Coronary artery (tissue), 2 donors: ENCODE results near the gene PHTF1.
"Not testable (repeated sequence)": the region's sequence is repeated elsewhere in the genome, so short reads cannot be mapped to it uniquely, and the experiment has no call there.

Source experiments
- DNase-seq: peaks from one replicate; pipeline ENCODE4 v3.0.0-alpha.2; 2017; ENCODE audit warnings: low spot score
- H3K27ac ChIP-seq, 2 donors: fragments of 200-600 bp; sonication (generic); one replicate each; pipeline ENCODE4 v1.5.1; 2016 to 2019
- H3K4me3 ChIP-seq: fragments of 200-600 bp; sonication (generic); 2 replicates; pipeline ENCODE4 v1.5.1; 2016; ENCODE audit warnings: mild to moderate bottlenecking, moderate library complexity
- CTCF ChIP-seq: fragments of 200-600 bp; sonication (generic); IDR thresholded peaks from one replicate; pipeline ENCODE4 v1.5.1; 2019; ENCODE audit warnings: antibody characterized with exemption

The PHTF1 gene

GRCh38 chr1:113721010-113721409, 38.3 kb downstream of the PHTF1 start:
- Histone ChIP-seq H3K27ac (no peak overlapping the region), H3K4me3 (no peak overlapping the region)
- no peak for TF ChIP-seq CTCF
- DNase-seq = no peak

- H3K27ac ChIP-seq, H3K4me3 ChIP-seq, DNase-seq: not testable (repeated sequence)
Measured at GRCh38 chr1:113718621-113719020, 40.7 kb downstream of the PHTF1 start.

GRCh38 chr1:113717506-113717905, 41.8 kb downstream of the PHTF1 start:
- DNase-seq, H3K4me3 ChIP-seq: not testable (repeated sequence)

GRCh38 chr1:113714606-113715269, 44.5 kb downstream of the PHTF1 start:
- no peak overlapping the region for H3K27ac ChIP-seq
- DNase-seq = no peak
- H3K4me3 ChIP-seq = no peak overlapping the region
- no peak for TF ChIP-seq CTCF

More at GRCh38 chr1:113717506-113717905, 41.8 kb downstream of the PHTF1 start:
- H3K27ac ChIP-seq = not testable (repeated sequence)

- DNase-seq = no peak
- TF ChIP-seq CTCF = no peak
- Histone ChIP-seq H3K4me3 (no peak overlapping the region), H3K27ac (no peak overlapping the region)
Measured at GRCh38 chr1:113701429-113701828, 57.9 kb downstream of the PHTF1 start.

- Histone ChIP-seq H3K4me3 (no peak overlapping the region), H3K27ac (no peak overlapping the region)
- TF ChIP-seq CTCF = no peak
- no peak for DNase-seq
Measured at GRCh38 chr1:113694910-113695309, 64.4 kb downstream of the PHTF1 start.

GRCh38 chr1:113692824-113693431, 66.4 kb downstream of the PHTF1 start:
- no peak for DNase-seq
- Histone ChIP-seq H3K27ac (no peak overlapping the region), H3K4me3 (no peak overlapping the region)
- no peak for TF ChIP-seq CTCF

- DNase-seq = no peak
- Histone ChIP-seq H3K4me3 (no peak overlapping the region), H3K27ac (no peak overlapping the region)
- no peak for TF ChIP-seq CTCF
Measured at GRCh38 chr1:113692342-113692741, 66.9 kb downstream of the PHTF1 start.
